PC-3 (cell line): ENCODE measurements around the gene IL20RA. TPM values are rescaled to one million over a fixed set of nuclear protein-coding genes. Genes with fewer than 3 reads are reported as not detected.
"Not testable (repeated sequence)": the region's sequence is repeated elsewhere in the genome, so short reads cannot be mapped to it uniquely, and the experiment has no call there.

ENCODE experiments used
- ATAC-seq: fragments of 200-7000 bp; cut with Tn5 transposase; 2 replicates; pipeline ENCODE4 v1.9.1; 2020; ENCODE audit warnings: mild to moderate bottlenecking, moderate library complexity
- BruUV-seq: library from RNA; stranded (reverse); fragments of 400-500 nt; replicated peaks from 2 replicates; lab custom pipeline; 2021; lab: Mats Ljungman, UMichigan
- CTCF ChIA-PET: fragments of 300-600 bp; sonication (Branson Sonifier 250); formaldehyde crosslinking; loops from one replicate; lab custom pipeline; 2022; ENCODE audit warnings: antibody characterized with exemption; lab: Charles Lee
- POLR2A ChIA-PET: fragments of 300-600 bp; sonication (Branson Sonifier 250); formaldehyde crosslinking; loops from one replicate; lab custom pipeline; 2022; ENCODE audit warnings: antibody characterized with exemption; ENCODE audit not compliant: unreplicated experiment; lab: Charles Lee
- DNase-seq: peaks from one replicate; pipeline ENCODE4 v3.0.0-alpha.2; 2015
- H2AFZ ChIP-seq: fragments of 300-600 bp; sonication (generic); 2 replicates; pipeline ENCODE4 v1.6.0; 2016; ENCODE audit warnings: antibody characterized with exemption, low read length
- H3F3A ChIP-seq: fragments of 300-600 bp; sonication (generic); one replicate; pipeline ENCODE4 v1.6.0; 2017; ENCODE audit warnings: antibody characterized with exemption, low read length, control low read depth, mild to moderate bottlenecking; ENCODE audit not compliant: unreplicated experiment
- H3K27ac ChIP-seq: fragments of 300-600 bp; sonication (generic); 2 replicates; pipeline ENCODE4 v1.5.1; 2016; ENCODE audit warnings: mild to moderate bottlenecking, low read length
- H3K27me3 ChIP-seq: fragments of 300-600 bp; sonication (generic); 2 replicates; pipeline ENCODE4 v1.6.1; 2016; ENCODE audit warnings: low read length, mixed read lengths
- H3K36me3 ChIP-seq: fragments of 300-600 bp; sonication (generic); 2 replicates; pipeline ENCODE4 v1.6.1; 2016; ENCODE audit warnings: low read depth, mixed run types, low read length, mixed read lengths
- H3K4me1 ChIP-seq: fragments of 300-600 bp; sonication (generic); 2 replicates; pipeline ENCODE4 v1.5.1; 2016; ENCODE audit warnings: low read length; ENCODE audit not compliant: insufficient read depth
- H3K4me2 ChIP-seq: fragments of 300-600 bp; sonication (generic); 2 replicates; pipeline ENCODE4 v1.6.0; 2016; ENCODE audit warnings: low read length
- H3K4me3 ChIP-seq: fragments of 300-600 bp; sonication (generic); 2 replicates; pipeline ENCODE4 v1.5.1; 2016; ENCODE audit warnings: mild to moderate bottlenecking, low read length, mixed read lengths
- H3K79me2 ChIP-seq: fragments of 300-600 bp; sonication (generic); 2 replicates; pipeline ENCODE4 v1.6.1; 2017; ENCODE audit warnings: low read length, mixed read lengths
- H3K9ac ChIP-seq: fragments of 300-600 bp; sonication (generic); 2 replicates; pipeline ENCODE4 v1.6.0; 2016; ENCODE audit warnings: mild to moderate bottlenecking, low read length
- H3K9me2 ChIP-seq: fragments of 300-600 bp; sonication (generic); replicated peaks from 2 replicates; pipeline ENCODE4 v1.6.1; 2016; ENCODE audit warnings: mixed run types, low read length, mixed read lengths
- H3K9me3 ChIP-seq: fragments of 300-600 bp; sonication (generic); 2 replicates; pipeline ENCODE4 v1.6.1; 2016; ENCODE audit warnings: low read length, mixed read lengths
- H4K20me1 ChIP-seq: fragments of 300-600 bp; sonication (generic); 2 replicates; pipeline ENCODE4 v1.6.1; 2016; ENCODE audit warnings: low read length, mixed read lengths
- EZH2 ChIP-seq: fragments of 300-600 bp; sonication (generic); IDR thresholded peaks from one replicate; pipeline ENCODE4 v1.6.1; 2017; ENCODE audit warnings: antibody characterized with exemption, mild to moderate bottlenecking, low read length; ENCODE audit not compliant: unreplicated experiment
- EZH2phosphoT487 ChIP-seq: fragments of 300-600 bp; sonication (generic); IDR thresholded peaks from 2 replicates; pipeline ENCODE4 v1.6.1; 2018; ENCODE audit warnings: mild to moderate bottlenecking, antibody characterized with exemption, low read length, borderline replicate concordance
- intact Hi-C: fragments of 100-400 bp; cut with micrococcal nuclease; formaldehyde crosslinking; loops from 2 replicates; pipeline ENCODE4 v1.9.0; 2023
- total RNA-seq: library from RNA; depleted of rRNA; stranded (reverse); fragments of >200 nt; gene quantifications from 2 replicates; pipeline ENCODE4 v1.2.3, GENCODE V29; 2014
- TF ChIP-seq, protein P1 (sequence below): fragments of 300-600 bp; sonication (generic); conservative IDR thresholded peaks from 2 replicates; pipeline ENCODE4 v1.5.1; 2017; ENCODE audit warnings: antibody characterized with exemption, low read depth, mild to moderate bottlenecking, low read length

IL20RA gene
- total RNA-seq, 1 experiment from 2014 or later = 6.0 TPM

DNA sequence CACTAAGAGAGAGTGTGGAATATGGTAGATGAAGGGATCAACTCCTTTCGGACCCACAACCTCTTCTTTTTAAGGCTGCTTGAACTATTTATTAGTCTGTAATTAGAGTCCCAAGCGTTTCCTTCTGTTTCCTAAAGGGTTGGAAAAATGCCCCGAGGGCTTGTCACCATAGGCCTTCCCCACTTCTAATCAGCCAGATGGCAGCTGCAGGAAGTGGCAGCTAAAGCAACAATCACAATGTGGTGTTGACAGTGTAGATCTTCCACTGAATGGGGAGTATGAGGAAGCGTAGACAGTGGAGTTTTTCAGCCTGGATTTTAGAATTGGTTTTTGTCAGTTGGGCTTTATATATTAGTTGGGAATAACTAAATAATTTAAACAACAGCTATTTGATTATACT is 82.1 kb downstream of the IL20RA start:
- DNase-seq = no peak
- no TSS peak for BruUV-seq
- H4K20me1 ChIP-seq = no peaks in the 10 kb centered on the region
- no peak overlapping the region for H3K4me2 ChIP-seq
- H3K36me3 ChIP-seq = no peaks in the 10 kb centered on the region
- intact Hi-C loops = loop anchor here (10.0 kb wide), 1 partner anchor 682 kb away; no protein-coding TSS in a partner anchor
- H3F3A ChIP-seq = no peaks in the 10 kb centered on the region
- ATAC-seq = no peak
- H3K27ac ChIP-seq = no peak overlapping the region
- H2AFZ ChIP-seq = no peak overlapping the region
- H3K9ac ChIP-seq = no peak overlapping the region
- no peaks in the 10 kb centered on the region for H3K4me1 ChIP-seq
- H3K79me2 ChIP-seq = no peaks in the 10 kb centered on the region
- H3K4me3 ChIP-seq = no peak overlapping the region
- H3K27me3 ChIP-seq = no peaks in the 10 kb centered on the region
- no peaks in the 10 kb centered on the region for H3K9me3 ChIP-seq
- CTCF ChIA-PET = no interaction called here
- TF ChIP-seq EZH2 (no peak), EZH2phosphoT487 (no peak)
- H3K9me2 ChIP-seq = no peaks in the 10 kb centered on the region
- POLR2A ChIA-PET = no interaction called here

DNA sequence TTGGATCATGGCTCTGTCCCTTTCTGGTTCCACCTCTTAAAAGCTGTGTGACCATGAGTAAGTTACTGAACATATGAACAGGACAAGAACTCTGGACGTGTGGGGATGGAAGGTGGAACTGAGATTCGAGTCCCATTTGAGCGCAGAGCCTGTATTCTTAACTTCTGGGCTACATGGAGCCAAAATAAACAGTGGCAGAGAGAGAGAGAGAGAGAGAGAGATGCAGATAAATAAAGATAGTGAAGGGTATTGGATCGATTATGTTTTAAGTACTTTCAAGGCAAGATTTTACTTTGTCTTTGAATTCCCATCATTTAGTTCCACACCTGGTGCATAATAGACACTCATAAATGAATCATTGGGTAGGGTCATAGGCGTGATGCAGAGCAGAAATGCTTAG is 82.9 kb downstream of the IL20RA start:
- intact Hi-C loops = loop anchor here (10.0 kb wide), 1 partner anchor 683 kb away; no protein-coding TSS in a partner anchor
- ATAC-seq = no peak

DNA sequence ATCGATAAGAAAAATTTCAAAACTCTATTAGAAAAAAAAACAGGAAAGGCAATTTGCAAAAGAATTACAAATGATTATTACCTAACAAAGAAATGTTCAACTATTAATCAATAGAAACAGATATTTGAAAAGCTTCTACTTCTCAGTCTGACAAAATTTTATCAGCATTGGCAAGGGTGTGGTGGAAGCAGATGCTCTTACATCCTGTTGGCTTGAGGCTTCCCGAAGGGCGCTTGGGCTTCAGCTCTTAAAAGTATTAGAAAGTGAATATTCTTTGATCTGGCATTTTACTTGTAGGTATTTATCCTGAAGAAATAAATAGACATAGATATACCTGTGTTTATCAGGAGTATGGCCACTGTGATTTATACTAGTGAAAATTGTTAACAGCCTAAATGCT is 84.0 kb downstream of the IL20RA start:
- POLR2A ChIA-PET = no interaction called here
- H4K20me1 ChIP-seq = no peaks in the 10 kb centered on the region
- no peak overlapping the region for H3K27ac ChIP-seq

More for the DNA sequence above, 82.9 kb downstream of the IL20RA start:
- H3K79me2 ChIP-seq = no peaks in the 10 kb centered on the region
- H3K27me3 ChIP-seq = no peaks in the 10 kb centered on the region
- TF ChIP-seq EZH2 (no peak), EZH2phosphoT487 (no peak)
- TF ChIP-seq, protein P1, sequence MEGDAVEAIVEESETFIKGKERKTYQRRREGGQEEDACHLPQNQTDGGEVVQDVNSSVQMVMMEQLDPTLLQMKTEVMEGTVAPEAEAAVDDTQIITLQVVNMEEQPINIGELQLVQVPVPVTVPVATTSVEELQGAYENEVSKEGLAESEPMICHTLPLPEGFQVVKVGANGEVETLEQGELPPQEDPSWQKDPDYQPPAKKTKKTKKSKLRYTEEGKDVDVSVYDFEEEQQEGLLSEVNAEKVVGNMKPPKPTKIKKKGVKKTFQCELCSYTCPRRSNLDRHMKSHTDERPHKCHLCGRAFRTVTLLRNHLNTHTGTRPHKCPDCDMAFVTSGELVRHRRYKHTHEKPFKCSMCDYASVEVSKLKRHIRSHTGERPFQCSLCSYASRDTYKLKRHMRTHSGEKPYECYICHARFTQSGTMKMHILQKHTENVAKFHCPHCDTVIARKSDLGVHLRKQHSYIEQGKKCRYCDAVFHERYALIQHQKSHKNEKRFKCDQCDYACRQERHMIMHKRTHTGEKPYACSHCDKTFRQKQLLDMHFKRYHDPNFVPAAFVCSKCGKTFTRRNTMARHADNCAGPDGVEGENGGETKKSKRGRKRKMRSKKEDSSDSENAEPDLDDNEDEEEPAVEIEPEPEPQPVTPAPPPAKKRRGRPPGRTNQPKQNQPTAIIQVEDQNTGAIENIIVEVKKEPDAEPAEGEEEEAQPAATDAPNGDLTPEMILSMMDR = no peak
- H3K4me1 ChIP-seq = no peaks in the 10 kb centered on the region
- POLR2A ChIA-PET = no interaction called here
- H3K9me3 ChIP-seq = no peaks in the 10 kb centered on the region
- DNase-seq = no peak
- CTCF ChIA-PET = no interaction called here
- H3K4me3 ChIP-seq = no peak overlapping the region
- H3F3A ChIP-seq = no peaks in the 10 kb centered on the region
- BruUV-seq = no TSS peak
- H2AFZ ChIP-seq = no peak overlapping the region
- H3K9me2 ChIP-seq = no peaks in the 10 kb centered on the region
- no peaks in the 10 kb centered on the region for H4K20me1 ChIP-seq
- H3K36me3 ChIP-seq = no peaks in the 10 kb centered on the region
- H3K4me2 ChIP-seq = no peak overlapping the region
- no peak overlapping the region for H3K27ac ChIP-seq
- no peak overlapping the region for H3K9ac ChIP-seq

DNA sequence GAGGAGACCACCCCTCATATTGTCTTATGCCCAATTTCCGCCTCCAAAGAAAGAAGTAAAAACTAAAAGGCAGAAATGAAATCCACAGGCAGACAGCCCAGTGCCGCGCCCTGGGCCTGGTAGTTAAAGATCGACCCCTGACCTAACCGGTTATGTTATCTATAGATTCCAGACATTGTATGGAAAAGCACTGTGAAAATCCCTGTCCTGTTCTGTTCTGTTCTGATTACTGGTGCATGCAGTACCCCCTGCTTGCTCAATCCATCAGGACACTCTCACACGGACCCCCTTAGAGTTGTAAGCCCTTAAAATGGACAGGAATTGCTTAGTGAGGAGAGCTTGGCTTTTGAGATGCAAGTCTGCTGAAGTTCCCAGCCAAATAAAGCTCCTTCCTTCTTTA is 84.8 kb downstream of the IL20RA start:
- POLR2A ChIA-PET, H3K9me2 ChIP-seq: not testable (repeated sequence)

More for the DNA sequence above, 84.0 kb downstream of the IL20RA start:
- H3K36me3 ChIP-seq = no peaks in the 10 kb centered on the region
- ATAC-seq (no peak), DNase-seq (no peak)
- no peaks in the 10 kb centered on the region for H3K4me1 ChIP-seq
- no peaks in the 10 kb centered on the region for H3K27me3 ChIP-seq
- no peaks in the 10 kb centered on the region for H3K9me2 ChIP-seq
- H3K79me2 ChIP-seq = no peaks in the 10 kb centered on the region
- no peaks in the 10 kb centered on the region for H3K9me3 ChIP-seq
- no peak overlapping the region for H2AFZ ChIP-seq
- intact Hi-C loops = loop anchor here (10.0 kb wide), 1 partner anchor 684 kb away; no protein-coding TSS in a partner anchor
- H3F3A ChIP-seq = no peaks in the 10 kb centered on the region
- H3K4me2 ChIP-seq = no peak overlapping the region
- H3K4me3 ChIP-seq = no peak overlapping the region
- CTCF ChIA-PET = no interaction called here
- TF ChIP-seq, protein P1 = no peak
- no peak for TF ChIP-seq EZH2
- no peak for TF ChIP-seq EZH2phosphoT487
- H3K9ac ChIP-seq = no peak overlapping the region
- BruUV-seq = no TSS peak

More for the DNA sequence above, 84.8 kb downstream of the IL20RA start:
- H3K9ac ChIP-seq, H3K36me3 ChIP-seq, H3K9me3 ChIP-seq, CTCF ChIA-PET, H3K4me3 ChIP-seq, H3F3A ChIP-seq, H3K79me2 ChIP-seq, H3K4me1 ChIP-seq, H3K27me3 ChIP-seq, H3K27ac ChIP-seq, DNase-seq, BruUV-seq, H3K4me2 ChIP-seq, H2AFZ ChIP-seq, H4K20me1 ChIP-seq, ATAC-seq: not testable (repeated sequence)
- intact Hi-C loops = loop anchor here (10.0 kb wide), 1 partner anchor 685 kb away; no protein-coding TSS in a partner anchor
